Fibroblast of pulmonary artery (primary cell): ENCODE results near the gene TSPAN1.

ENCODE experiments used
- DNase-seq: peaks from one replicate; pipeline ENCODE4 v3.0.0-alpha.2; 2010; ENCODE audit warnings: low read depth
- H3K4me3 ChIP-seq: replicated peaks from 2 replicates; pipeline ENCODE4 v1.5.1; 2011; ENCODE audit warnings: low read depth, mild to moderate bottlenecking, control low read depth, low read length, moderate library complexity
- TF ChIP-seq, protein P1 (sequence below): IDR thresholded peaks from 2 replicates; pipeline ENCODE4 v1.5.1; 2011; ENCODE audit warnings: mild to moderate bottlenecking, control low read depth, low read length, inconsistent platforms; ENCODE audit errors: missing control alignments

TSPAN1 gene

DNA sequence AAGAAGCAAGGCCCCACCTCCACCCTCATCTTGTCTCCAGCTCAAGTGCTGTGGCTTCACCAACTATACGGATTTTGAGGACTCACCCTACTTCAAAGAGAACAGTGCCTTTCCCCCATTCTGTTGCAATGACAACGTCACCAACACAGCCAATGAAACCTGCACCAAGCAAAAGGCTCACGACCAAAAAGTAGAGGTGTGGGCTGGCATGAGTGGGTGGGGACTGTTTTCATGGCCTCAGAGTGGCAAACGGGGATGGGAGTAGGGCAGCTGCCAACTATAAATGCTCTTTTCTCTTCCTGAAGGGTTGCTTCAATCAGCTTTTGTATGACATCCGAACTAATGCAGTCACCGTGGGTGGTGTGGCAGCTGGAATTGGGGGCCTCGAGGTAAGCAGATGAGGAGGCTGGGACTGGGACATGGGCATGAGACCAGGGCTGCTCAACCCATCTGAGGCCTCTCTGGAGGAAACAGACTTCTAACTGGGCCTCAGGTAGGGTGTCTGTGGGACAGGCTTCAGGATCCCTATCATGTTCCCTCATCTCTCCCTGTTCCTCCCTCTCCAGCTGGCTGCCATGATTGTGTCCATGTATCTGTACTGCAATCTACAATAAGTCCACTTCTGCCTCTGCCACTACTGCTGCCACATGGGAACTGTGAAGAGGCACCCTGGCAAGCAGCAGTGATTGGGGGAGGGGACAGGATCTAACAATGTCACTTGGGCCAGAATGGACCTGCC is 10.2 kb downstream of the TSPAN1 start:
- H3K4me3 ChIP-seq: no peak overlapping the region
- TF ChIP-seq, protein P1, sequence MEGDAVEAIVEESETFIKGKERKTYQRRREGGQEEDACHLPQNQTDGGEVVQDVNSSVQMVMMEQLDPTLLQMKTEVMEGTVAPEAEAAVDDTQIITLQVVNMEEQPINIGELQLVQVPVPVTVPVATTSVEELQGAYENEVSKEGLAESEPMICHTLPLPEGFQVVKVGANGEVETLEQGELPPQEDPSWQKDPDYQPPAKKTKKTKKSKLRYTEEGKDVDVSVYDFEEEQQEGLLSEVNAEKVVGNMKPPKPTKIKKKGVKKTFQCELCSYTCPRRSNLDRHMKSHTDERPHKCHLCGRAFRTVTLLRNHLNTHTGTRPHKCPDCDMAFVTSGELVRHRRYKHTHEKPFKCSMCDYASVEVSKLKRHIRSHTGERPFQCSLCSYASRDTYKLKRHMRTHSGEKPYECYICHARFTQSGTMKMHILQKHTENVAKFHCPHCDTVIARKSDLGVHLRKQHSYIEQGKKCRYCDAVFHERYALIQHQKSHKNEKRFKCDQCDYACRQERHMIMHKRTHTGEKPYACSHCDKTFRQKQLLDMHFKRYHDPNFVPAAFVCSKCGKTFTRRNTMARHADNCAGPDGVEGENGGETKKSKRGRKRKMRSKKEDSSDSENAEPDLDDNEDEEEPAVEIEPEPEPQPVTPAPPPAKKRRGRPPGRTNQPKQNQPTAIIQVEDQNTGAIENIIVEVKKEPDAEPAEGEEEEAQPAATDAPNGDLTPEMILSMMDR: no peak
- no peak for DNase-seq

DNA sequence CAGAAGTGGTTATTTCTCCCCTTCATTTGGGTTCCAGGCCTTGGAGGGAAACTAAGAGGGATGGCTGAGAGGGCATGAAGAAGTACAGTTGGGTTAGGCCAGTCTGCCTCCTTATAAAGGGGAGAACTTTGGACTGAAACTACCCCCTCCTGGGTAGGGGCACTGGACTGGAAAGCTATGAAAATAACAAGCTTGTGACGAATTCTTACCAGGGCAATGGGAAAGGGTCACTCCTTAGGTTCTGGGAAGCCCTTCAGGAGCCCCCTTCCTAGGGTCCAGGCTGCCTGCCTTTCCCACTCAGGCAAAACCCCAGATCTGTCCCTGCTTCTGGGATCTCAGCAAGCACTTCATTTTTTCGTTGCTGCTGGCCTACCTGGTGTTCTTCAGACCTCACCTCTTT is 11.2 kb downstream of the TSPAN1 start:
- TF ChIP-seq, protein P1: no peak
- no peak for DNase-seq
- no peak overlapping the region for H3K4me3 ChIP-seq

DNA sequence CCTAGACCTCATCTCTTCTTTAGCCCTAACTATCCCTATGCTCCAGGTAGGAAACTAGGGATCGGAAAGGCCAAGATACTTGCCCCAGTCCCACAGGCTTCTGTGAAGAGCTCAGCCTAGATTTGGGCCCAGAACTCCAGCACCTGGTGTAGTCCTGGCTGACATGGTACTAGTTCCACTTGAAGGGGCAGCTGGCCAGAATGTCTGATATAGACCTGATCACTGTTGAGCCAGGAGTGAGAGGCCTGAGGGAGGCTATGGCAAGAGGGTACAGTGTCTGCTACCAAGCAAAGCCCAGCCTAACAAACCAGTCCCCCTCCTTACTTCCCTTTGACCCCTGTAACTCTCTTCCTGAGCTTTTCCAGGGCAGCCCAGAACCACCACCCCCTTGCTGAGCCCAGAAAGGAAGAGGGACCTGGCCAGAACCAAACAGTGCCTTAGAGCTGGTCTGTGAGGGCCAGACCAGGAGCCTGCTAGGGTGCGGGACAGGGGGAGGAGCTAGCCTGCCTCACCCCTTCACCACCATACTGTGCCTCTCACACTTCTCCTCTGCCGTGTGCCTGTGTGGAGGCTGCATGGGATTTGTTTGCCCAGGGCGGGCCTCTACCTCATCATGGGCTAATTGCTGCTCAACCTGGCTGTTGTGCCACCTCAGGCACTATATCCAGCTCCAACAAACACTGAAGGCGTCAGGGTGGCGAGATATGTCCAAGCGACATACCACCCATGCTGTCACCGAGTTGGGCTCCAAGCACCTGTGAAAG is 12.4 kb downstream of the TSPAN1 start:
- TF ChIP-seq, protein P1: no peak
- DNase-seq: no peak
- H3K4me3 ChIP-seq: no peak overlapping the region

DNA sequence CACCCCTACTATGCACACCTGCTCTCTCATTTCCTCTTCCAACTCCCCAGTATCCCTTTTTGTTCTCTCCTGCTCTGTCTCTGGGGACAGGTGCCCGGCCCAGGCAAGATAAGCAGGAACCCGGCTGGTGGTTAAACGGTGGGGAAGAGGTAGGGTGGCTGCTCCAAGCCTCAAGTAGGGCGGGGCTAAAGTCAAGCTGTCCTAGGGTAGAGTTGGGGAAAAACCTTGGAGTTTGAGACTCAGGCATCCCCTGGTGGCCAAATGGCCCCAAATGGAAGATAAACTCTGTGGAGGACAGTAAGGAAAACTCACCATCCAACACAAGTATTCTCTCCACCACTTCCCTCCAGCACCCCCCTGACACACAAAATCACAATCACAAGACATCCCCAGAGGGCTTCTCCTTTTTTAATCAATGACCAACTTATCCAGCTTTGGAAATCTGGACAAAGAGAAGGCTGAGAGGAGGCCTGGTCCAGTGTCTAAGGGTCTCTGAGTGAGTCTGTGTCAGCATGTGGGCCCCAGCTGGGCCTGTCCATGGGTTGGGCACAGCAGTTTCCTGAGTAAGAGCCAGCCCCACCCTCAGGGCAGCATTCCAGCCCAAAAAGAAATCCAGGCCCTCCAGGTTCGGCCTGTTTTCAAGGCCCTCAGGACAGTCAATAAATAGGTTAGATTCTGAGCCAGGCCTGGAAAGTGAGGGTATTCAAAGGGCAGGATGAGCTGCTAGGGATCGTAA is 13.6 kb downstream of the TSPAN1 start:
- no peak for DNase-seq
- TF ChIP-seq, protein P1: no peak
- no peak overlapping the region for H3K4me3 ChIP-seq

DNA sequence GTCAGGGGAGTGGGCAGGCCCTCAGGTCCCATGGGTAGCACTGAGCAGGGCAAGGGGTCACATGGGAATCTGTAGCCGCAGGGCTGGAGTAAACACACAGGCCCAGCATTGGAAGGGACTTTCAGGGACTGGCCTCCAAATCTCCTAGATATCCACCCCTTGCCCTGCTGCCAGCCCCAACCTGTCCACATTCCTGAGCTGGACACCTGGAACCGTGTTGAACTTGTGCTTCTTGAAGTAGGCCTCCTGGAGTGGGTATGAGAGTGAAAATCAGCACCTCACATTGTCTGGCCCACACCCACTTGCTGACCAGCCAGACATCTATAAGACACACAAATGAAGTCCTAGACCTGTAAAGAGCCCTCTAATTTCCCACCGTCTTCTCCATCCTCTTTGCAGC is 15.7 kb downstream of the TSPAN1 start:
- no peak for DNase-seq
- TF ChIP-seq, protein P1: no peak
- no peak overlapping the region for H3K4me3 ChIP-seq

DNA sequence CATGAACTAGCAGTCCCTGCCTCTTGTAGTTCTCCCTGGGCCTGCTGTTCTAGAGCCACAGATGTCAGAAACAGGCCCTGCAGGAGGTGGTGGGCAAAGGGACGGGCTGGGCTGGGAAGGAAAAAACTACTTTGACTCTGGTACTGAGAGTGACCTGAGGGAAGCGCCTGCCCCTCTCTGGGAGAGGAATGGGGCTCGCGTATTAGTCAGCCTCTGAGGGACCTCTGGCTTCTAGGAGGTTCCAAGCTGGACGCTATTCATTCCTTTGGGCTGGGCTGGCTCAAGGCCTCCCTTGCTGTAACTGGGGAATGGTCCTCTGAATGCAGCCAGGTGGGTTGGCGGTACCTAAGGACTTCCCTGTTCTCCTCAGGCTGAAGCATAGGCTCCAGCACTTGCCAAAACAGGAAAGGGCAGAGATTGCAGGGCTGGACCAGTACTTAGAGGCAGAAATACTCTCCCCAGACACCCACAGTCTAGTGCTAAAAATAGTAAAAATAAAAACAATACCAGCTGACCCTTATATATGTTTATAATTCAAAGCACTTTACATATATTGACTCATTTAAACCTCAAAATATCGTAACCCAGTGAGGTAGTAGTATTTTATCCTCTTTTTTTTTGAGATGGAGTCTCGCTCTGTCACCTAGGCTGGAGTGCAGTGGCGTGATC is 16.3 kb downstream of the TSPAN1 start:
- H3K4me3 ChIP-seq: no peak overlapping the region
- DNase-seq: no peak

More for the DNA sequence above, 16.3 kb downstream of the TSPAN1 start:
- TF ChIP-seq, protein P1: no peak
